Loucy (cell line): ENCODE results near the gene ADAMTS7.
"Not testable (repeated sequence)": the region's sequence is repeated elsewhere in the genome, so short reads cannot be mapped to it uniquely, and the experiment has no call there.

Source experiments
- EZH2phosphoT487 ChIP-seq: fragments of 200-600 bp; IDR thresholded peaks from 2 replicates; pipeline ENCODE4 v1.6.1; 2018; ENCODE audit warnings: antibody characterized with exemption, mild to moderate bottlenecking, moderate library complexity, borderline replicate concordance
- TF ChIP-seq, protein P1 (sequence below): fragments of 200-600 bp; sonication (generic); conservative IDR thresholded peaks from 2 replicates; pipeline ENCODE4 v1.5.1; 2014; ENCODE audit warnings: mild to moderate bottlenecking, antibody characterized with exemption, low read length

DNA sequence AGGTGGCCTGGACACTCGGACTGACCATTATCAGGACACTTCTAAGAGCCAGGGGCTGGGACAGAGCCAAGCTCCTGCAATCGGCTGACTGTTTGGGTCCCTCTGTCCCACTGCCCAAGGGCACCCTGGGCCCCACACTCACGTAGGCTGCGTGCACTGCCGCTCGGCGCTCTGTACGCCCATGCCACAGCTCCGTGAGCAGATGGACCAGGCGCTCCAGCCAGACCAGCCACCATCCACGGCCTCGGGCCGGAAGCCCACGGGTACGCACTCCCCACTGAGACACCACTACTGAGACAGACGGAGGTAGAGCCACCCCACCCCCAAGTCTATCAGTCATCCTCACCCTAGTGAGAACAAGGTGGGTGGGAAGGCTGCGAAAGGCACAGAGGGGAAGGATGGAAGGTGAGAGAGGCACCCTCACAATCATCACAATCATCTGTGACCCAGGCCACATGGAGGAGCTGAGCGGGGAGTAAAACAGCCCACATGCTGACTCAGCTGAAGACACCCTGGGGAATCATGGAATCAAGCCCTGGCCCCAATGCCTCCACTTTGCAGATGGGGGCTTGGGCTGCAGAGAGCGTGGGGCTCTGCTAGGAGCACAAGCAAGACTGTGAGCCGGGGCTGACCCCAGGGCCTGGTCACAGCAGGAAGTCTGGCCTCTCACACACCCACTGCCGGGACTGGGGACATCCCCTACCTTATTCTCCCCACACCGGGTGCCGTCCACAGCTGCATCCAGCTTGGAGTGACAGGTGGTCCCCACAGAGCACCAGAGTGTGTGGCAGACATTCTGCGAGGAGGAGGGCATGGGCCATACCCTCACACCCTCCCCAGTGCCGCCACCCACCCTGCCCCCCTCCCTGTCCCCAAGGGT, 35.0 kb downstream of the ADAMTS7 start:
- TF ChIP-seq, protein P1, sequence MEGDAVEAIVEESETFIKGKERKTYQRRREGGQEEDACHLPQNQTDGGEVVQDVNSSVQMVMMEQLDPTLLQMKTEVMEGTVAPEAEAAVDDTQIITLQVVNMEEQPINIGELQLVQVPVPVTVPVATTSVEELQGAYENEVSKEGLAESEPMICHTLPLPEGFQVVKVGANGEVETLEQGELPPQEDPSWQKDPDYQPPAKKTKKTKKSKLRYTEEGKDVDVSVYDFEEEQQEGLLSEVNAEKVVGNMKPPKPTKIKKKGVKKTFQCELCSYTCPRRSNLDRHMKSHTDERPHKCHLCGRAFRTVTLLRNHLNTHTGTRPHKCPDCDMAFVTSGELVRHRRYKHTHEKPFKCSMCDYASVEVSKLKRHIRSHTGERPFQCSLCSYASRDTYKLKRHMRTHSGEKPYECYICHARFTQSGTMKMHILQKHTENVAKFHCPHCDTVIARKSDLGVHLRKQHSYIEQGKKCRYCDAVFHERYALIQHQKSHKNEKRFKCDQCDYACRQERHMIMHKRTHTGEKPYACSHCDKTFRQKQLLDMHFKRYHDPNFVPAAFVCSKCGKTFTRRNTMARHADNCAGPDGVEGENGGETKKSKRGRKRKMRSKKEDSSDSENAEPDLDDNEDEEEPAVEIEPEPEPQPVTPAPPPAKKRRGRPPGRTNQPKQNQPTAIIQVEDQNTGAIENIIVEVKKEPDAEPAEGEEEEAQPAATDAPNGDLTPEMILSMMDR, result not testable (repeated sequence)
- not testable (repeated sequence) for TF ChIP-seq EZH2phosphoT487
